GM23338 (cell line): ENCODE results near the gene ARL15. TPM values are rescaled to one million over a fixed set of nuclear protein-coding genes. Genes with fewer than 3 reads are reported as not detected.

Experiments used
- ATAC-seq: fragments of 200-7000 bp; cut with Tn5 transposase; 3 replicates; pipeline ENCODE4 v1.9.1; 2020
- DNase-seq: peaks from one replicate; pipeline ENCODE4 v3.0.0-alpha.2; 2015; ENCODE audit warnings: low spot score
- H2AFZ ChIP-seq: fragments of 200-600 bp; sonication (generic); 2 replicates; pipeline ENCODE4 v1.8.0; 2016; ENCODE audit warnings: antibody characterized with exemption, mild to moderate bottlenecking, moderate library complexity
- H3F3A ChIP-seq: fragments of 200-600 bp; sonication (generic); replicated peaks from 2 replicates; pipeline ENCODE4 v1.8.0; 2017; ENCODE audit warnings: antibody characterized with exemption, mixed run types, low read depth
- H3K27ac ChIP-seq: fragments of 200-600 bp; sonication (generic); 2 replicates; pipeline ENCODE4 v1.6.1; 2016; ENCODE audit warnings: low read depth
- H3K27me3 ChIP-seq: fragments of 200-600 bp; sonication (generic); 2 replicates; pipeline ENCODE4 v1.8.0; 2016; ENCODE audit warnings: mild to moderate bottlenecking, mixed run types, moderate library complexity; ENCODE audit not compliant: insufficient read depth
- H3K36me3 ChIP-seq: fragments of 200-600 bp; sonication (generic); 2 replicates; pipeline ENCODE4 v1.8.0; 2016; ENCODE audit warnings: mild to moderate bottlenecking; ENCODE audit not compliant: insufficient read depth
- H3K4me1 ChIP-seq: fragments of 200-600 bp; sonication (generic); 2 replicates; pipeline ENCODE4 v1.8.0; 2016; ENCODE audit warnings: mild to moderate bottlenecking, moderate library complexity; ENCODE audit not compliant: insufficient read depth
- H3K4me2 ChIP-seq: fragments of 200-600 bp; sonication (generic); 2 replicates; pipeline ENCODE4 v1.7.1; 2017; ENCODE audit warnings: mixed run types
- H3K4me3 ChIP-seq: fragments of 200-600 bp; sonication (generic); 2 replicates; pipeline ENCODE4 v1.6.1; 2016; ENCODE audit warnings: mixed run types
- H3K79me2 ChIP-seq: fragments of 200-600 bp; sonication (generic); replicated peaks from 2 replicates; pipeline ENCODE4 v1.8.0; 2017; ENCODE audit warnings: mild to moderate bottlenecking; ENCODE audit not compliant: insufficient read depth
- H3K9me2 ChIP-seq: fragments of 200-600 bp; sonication (generic); 2 replicates; pipeline ENCODE4 v1.8.0; 2017; ENCODE audit not compliant: insufficient read depth
- H4K20me1 ChIP-seq: fragments of 200-600 bp; sonication (generic); replicated peaks from 2 replicates; pipeline ENCODE4 v1.8.0; 2017; ENCODE audit warnings: mild to moderate bottlenecking; ENCODE audit not compliant: insufficient read depth
- H3K27ac Mint-ChIP-seq: 2 replicates; pipeline ENCODE4 v1.8.0; 2020; ENCODE audit warnings: inconsistent platforms, mild to moderate bottlenecking, moderate library complexity, mixed read lengths
- H3K27me3 Mint-ChIP-seq: 3 replicates; pipeline ENCODE4 v1.8.0; 2022; ENCODE audit warnings: low read depth, mild to moderate bottlenecking, moderate library complexity, mixed read lengths, inconsistent platforms; ENCODE audit not compliant: insufficient read depth, poor library complexity
- H3K36me3 Mint-ChIP-seq: 3 replicates; pipeline ENCODE4 v1.8.0; 2021; ENCODE audit warnings: low read depth, mild to moderate bottlenecking, inconsistent platforms, moderate library complexity, mixed read lengths
- H3K4me1 Mint-ChIP-seq: 3 replicates; pipeline ENCODE4 v1.8.0; 2020; ENCODE audit warnings: mild to moderate bottlenecking, inconsistent platforms, mixed read lengths
- H3K4me3 Mint-ChIP-seq: 3 replicates; pipeline ENCODE4 v1.8.0; 2021; ENCODE audit warnings: moderate library complexity, mild to moderate bottlenecking, inconsistent platforms, mixed read lengths
- H3K9me3 Mint-ChIP-seq: 3 replicates; pipeline ENCODE4 v1.8.0; 2020; ENCODE audit warnings: moderate library complexity, mild to moderate bottlenecking, inconsistent platforms, mixed read lengths
- CREB1 ChIP-seq: fragments of 250-450 bp; sonication (Bioruptor Pico); IDR thresholded peaks from 2 replicates; pipeline ENCODE4 v1.5.0; 2020; ENCODE audit warnings: low read depth, mild to moderate bottlenecking, moderate library complexity
- EZH2 ChIP-seq: fragments of 200-600 bp; sonication (generic); IDR thresholded peaks from one replicate; pipeline ENCODE4 v1.8.0; 2017; ENCODE audit warnings: antibody characterized with exemption, mild to moderate bottlenecking, low read depth; ENCODE audit not compliant: unreplicated experiment
- REST ChIP-seq: IDR thresholded peaks from one replicate; pipeline ENCODE4 v1.6.1; 2018; ENCODE audit warnings: antibody characterized with exemption; ENCODE audit not compliant: unreplicated experiment
- ZNF331 ChIP-seq: fragments of 250-450 bp; sonication (Bioruptor Pico); IDR thresholded peaks from 2 replicates; pipeline ENCODE4 v1.5.0; 2020; ENCODE audit warnings: low read depth, mild to moderate bottlenecking, moderate library complexity
- polyA plus RNA-seq: library from polyadenylated mRNA; unstranded; fragments of >200 nt; fragmentation: Nextera tagmentation; extraction: Ambion mirVana; gene quantifications from 2 replicates; pipeline ENCODE4 v1.2.1, GENCODE V29; 2016
- total RNA-seq: library from RNA; depleted of rRNA; stranded (reverse); fragments of >200 nt; shearing (Covaris generic); gene quantifications from 2 replicates; pipeline ENCODE4 v1.2.3, GENCODE V29; 2014
- TF ChIP-seq, protein P1 (sequence below): fragments of 250-450 bp; sonication (Bioruptor Pico); IDR thresholded peaks from 2 replicates; pipeline ENCODE4 v1.5.0; 2020; ENCODE audit warnings: mild to moderate bottlenecking, moderate library complexity

The ARL15 gene
- total and polyA plus RNA-seq, 2 experiments from 2014 or later, result 13.0 to 54.0 TPM

DNA sequence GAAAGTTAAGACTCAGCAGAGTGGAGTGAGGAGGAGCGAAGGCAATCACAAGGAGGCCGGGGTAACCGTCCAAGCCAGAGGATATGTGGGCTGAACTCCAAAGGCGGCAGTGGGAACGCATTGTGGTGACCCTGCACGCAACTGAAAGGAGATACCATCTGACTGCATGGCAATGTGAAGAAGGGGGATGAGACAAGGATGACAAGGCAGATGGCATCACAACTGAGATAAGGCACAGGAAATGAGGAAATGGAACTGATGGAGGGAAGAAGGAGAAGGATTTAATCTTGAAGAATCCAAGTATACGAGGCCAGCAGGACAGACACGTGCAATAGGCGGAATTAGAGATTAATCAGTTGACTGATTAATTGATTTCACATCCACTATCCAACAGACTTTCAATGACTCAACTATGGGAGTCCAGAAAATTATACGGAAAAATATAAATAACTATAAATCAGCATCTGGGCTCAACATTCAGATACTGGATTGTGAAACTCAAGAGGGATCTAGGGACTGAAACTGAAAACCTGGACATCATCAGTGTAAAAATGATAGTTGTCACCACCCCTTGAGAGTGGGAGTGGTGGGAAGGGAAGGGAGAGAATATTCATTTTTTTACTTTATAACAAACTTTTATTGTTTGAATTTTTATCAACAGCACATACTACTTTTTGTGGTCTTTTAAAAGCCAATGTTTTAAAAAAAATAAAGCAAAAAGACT, 86.1 kb downstream of the ARL15 start:
- Histone ChIP-seq H3K4me3 (no peak overlapping the region), H3K27ac (no peak overlapping the region), H3K36me3 (no peaks in the 10 kb centered on the region), H4K20me1 (no peaks in the 10 kb centered on the region; the same call in 1 of the 2 replicates), H2AFZ (no peak overlapping the region), H3K9me2 (no peaks in the 10 kb centered on the region; the same call in 1 of the 2 replicates), H3K4me1 (no peaks in the 10 kb centered on the region; the same call in 1 of the 2 replicates), H3K79me2 (peaks cover 27% of the 10 kb centered on the region; the same call in 1 of the 2 replicates), H3K27me3 (no peaks in the 10 kb centered on the region), H3F3A (no peaks in the 10 kb centered on the region), H3K4me2 (no peak overlapping the region)
- no peak for DNase-seq
- Mint-ChIP-seq H3K27ac (no peak overlapping the region), H3K27me3 (no peaks in the 10 kb centered on the region), H3K4me3 (no peak overlapping the region), H3K9me3 (no peaks in the 10 kb centered on the region; the same call in 1 of the 3 replicates), H3K36me3 (peaks cover 5% of the 10 kb centered on the region; the same call in 2 of the 3 replicates), H3K4me1 (peaks cover 18% of the 10 kb centered on the region)
- TF ChIP-seq CREB1 (CRISPR knock-in tag) (no peak), ZNF331 (CRISPR knock-in tag) (no peak), REST (no peak), EZH2 (no peak)
- TF ChIP-seq, protein P1, sequence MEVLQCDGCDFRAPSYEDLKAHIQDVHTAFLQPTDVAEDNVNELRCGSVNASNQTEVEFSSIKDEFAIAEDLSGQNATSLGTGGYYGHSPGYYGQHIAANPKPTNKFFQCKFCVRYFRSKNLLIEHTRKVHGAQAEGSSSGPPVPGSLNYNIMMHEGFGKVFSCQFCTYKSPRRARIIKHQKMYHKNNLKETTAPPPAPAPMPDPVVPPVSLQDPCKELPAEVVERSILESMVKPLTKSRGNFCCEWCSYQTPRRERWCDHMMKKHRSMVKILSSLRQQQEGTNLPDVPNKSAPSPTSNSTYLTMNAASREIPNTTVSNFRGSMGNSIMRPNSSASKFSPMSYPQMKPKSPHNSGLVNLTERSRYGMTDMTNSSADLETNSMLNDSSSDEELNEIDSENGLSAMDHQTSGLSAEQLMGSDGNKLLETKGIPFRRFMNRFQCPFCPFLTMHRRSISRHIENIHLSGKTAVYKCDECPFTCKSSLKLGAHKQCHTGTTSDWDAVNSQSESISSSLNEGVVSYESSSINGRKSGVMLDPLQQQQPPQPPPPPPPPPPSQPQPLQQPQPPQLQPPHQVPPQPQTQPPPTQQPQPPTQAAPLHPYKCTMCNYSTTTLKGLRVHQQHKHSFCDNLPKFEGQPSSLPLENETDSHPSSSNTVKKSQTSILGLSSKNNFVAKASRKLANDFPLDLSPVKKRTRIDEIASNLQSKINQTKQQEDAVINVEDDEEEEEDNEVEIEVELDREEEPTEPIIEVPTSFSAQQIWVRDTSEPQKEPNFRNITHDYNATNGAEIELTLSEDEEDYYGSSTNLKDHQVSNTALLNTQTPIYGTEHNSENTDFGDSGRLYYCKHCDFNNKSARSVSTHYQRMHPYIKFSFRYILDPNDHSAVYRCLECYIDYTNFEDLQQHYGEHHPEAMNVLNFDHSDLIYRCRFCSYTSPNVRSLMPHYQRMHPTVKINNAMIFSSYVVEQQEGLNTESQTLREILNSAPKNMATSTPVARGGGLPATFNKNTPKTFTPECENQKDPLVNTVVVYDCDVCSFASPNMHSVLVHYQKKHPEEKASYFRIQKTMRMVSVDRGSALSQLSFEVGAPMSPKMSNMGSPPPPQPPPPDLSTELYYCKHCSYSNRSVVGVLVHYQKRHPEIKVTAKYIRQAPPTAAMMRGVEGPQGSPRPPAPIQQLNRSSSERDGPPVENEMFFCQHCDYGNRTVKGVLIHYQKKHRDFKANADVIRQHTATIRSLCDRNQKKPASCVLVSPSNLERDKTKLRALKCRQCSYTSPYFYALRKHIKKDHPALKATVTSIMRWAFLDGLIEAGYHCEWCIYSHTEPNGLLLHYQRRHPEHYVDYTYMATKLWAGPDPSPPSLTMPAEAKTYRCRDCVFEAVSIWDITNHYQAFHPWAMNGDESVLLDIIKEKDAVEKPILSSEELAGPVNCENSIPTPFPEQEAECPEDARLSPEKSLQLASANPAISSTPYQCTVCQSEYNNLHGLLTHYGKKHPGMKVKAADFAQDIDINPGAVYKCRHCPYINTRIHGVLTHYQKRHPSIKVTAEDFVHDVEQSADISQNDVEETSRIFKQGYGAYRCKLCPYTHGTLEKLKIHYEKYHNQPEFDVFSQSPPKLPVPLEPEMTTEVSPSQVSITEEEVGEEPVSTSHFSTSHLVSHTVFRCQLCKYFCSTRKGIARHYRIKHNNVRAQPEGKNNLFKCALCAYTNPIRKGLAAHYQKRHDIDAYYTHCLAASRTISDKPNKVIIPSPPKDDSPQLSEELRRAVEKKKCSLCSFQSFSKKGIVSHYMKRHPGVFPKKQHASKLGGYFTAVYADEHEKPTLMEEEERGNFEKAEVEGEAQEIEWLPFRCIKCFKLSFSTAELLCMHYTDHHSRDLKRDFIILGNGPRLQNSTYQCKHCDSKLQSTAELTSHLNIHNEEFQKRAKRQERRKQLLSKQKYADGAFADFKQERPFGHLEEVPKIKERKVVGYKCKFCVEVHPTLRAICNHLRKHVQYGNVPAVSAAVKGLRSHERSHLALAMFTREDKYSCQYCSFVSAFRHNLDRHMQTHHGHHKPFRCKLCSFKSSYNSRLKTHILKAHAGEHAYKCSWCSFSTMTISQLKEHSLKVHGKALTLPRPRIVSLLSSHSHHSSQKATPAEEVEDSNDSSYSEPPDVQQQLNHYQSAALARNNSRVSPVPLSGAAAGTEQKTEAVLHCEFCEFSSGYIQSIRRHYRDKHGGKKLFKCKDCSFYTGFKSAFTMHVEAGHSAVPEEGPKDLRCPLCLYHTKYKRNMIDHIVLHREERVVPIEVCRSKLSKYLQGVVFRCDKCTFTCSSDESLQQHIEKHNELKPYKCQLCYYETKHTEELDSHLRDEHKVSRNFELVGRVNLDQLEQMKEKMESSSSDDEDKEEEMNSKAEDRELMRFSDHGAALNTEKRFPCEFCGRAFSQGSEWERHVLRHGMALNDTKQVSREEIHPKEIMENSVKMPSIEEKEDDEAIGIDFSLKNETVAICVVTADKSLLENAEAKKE (CRISPR knock-in tag), result no peak
- no peak for ATAC-seq
